Tibial nerve (tissue), 4 donors: ENCODE measurements around the gene STARD10. TPM values are rescaled to one million over a fixed set of nuclear protein-coding genes. Genes with fewer than 3 reads are reported as not detected.
A peak's percentile ranks its signal among the peaks of the same experiment; 100 is the strongest.

Experiments used
- DNase-seq, 2 donors: peaks; one replicate each; pipeline ENCODE4 v3.0.0-alpha.2; 2019; ENCODE audit warnings: low spot score in 2 of 2
- H3K27ac ChIP-seq, 4 donors: fragments of 200-600 bp; sonication (generic) in 3 of 4; one replicate each; pipeline ENCODE4 v1.5.1; 2017 to 2019; ENCODE audit warnings: mild to moderate bottlenecking in 1 of 4
- H3K27me3 ChIP-seq, 2 donors: fragments of 200-600 bp; sonication (generic) in 1 of 2; one replicate each; pipeline versions ENCODE4 v1.5.1 to v1.6.0; 2017 to 2019
- H3K36me3 ChIP-seq, 3 donors: fragments of 200-600 bp; sonication (generic); one replicate each; pipeline ENCODE4 v1.5.1; 2018 to 2019
- H3K4me1 ChIP-seq, 4 donors: fragments of 200-600 bp; sonication (generic) in 3 of 4; one replicate each; pipeline ENCODE4 v1.5.1; 2017 to 2019
- H3K4me3 ChIP-seq, 4 donors: fragments of 200-600 bp; sonication (generic) in 3 of 4; one replicate each; pipeline ENCODE4 v1.5.1; 2017 to 2019; ENCODE audit warnings: mild to moderate bottlenecking in 1 of 4, moderate library complexity in 1 of 4
- H3K9me3 ChIP-seq, 4 donors: fragments of 200-600 bp; sonication (generic) in 3 of 4; one replicate each; pipeline ENCODE4 v1.5.1; 2017 to 2019
- EP300 ChIP-seq, 2 donors: sonication (generic); formaldehyde crosslinking; IDR thresholded peaks; one replicate each; pipeline ENCODE4 v1.6.1; 2017; ENCODE audit warnings: antibody characterized with exemption in 2 of 2, mild to moderate bottlenecking in 1 of 2
- POLR2A ChIP-seq, 2 donors: fragments of 450-650 bp; IDR thresholded peaks; one replicate each; pipeline ENCODE4 v1.6.1; 2017; ENCODE audit warnings: antibody characterized with exemption in 2 of 2, mild to moderate bottlenecking in 2 of 2, moderate library complexity in 2 of 2
- WGBS, 2 donors: methylation state at CpG; one replicate each; pipeline ENCODE4 v1.1.5; 2018; 5-methylcytosine and 5-hydroxymethylcytosine counted together
- total RNA-seq, 4 donors: library from RNA; depleted of rRNA; stranded (reverse); fragments of >200 nt; gene quantifications; one replicate each; pipeline ENCODE4 v1.1.0, GENCODE V29; 2016
- TF ChIP-seq, protein P1 (sequence below), 5 experiments: fragments of 200-600 bp in 3 of 5; fragments of 450-650 bp in 2 of 5; sonication (generic) in 3 of 5; IDR thresholded peaks; one replicate each; pipeline ENCODE4 v1.5.1; 2016 to 2019; ENCODE audit warnings: antibody characterized with exemption in 5 of 5, mild to moderate bottlenecking in 3 of 5, moderate library complexity in 2 of 5

The STARD10 gene
- total RNA-seq, 4 donors from 2014 or later: 19.4 to 31.5 (median 23.7) TPM

- H3K9me3 ChIP-seq: no peaks in the 10 kb centered on the region
- whole genome bisulfite sequencing, 2 donors: 93% methylated on average over 8 of the region's 8 CpGs
- no peak for DNase-seq
- peaks cover 0 to 48% (median 24%) of the 10 kb centered on the region in 4 donors for H3K4me1 ChIP-seq
- H3K36me3 ChIP-seq: peaks cover 0 to 33% (median 0%) of the 10 kb centered on the region in 3 donors
- no peak overlapping the region for H3K4me3 ChIP-seq
- H3K27ac ChIP-seq: no peak overlapping the region
- TF ChIP-seq POLR2A (IDR thresholded peaks at IDR 0.05): no peak
- TF ChIP-seq, protein P1, sequence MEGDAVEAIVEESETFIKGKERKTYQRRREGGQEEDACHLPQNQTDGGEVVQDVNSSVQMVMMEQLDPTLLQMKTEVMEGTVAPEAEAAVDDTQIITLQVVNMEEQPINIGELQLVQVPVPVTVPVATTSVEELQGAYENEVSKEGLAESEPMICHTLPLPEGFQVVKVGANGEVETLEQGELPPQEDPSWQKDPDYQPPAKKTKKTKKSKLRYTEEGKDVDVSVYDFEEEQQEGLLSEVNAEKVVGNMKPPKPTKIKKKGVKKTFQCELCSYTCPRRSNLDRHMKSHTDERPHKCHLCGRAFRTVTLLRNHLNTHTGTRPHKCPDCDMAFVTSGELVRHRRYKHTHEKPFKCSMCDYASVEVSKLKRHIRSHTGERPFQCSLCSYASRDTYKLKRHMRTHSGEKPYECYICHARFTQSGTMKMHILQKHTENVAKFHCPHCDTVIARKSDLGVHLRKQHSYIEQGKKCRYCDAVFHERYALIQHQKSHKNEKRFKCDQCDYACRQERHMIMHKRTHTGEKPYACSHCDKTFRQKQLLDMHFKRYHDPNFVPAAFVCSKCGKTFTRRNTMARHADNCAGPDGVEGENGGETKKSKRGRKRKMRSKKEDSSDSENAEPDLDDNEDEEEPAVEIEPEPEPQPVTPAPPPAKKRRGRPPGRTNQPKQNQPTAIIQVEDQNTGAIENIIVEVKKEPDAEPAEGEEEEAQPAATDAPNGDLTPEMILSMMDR (IDR thresholded peaks at IDR 0.05): no peak
- H3K27me3 ChIP-seq: no peaks in the 10 kb centered on the region
These were observed 39.7 kb downstream of the STARD10 start for GRCh38 chr11:72754149-72754543.

DNA sequence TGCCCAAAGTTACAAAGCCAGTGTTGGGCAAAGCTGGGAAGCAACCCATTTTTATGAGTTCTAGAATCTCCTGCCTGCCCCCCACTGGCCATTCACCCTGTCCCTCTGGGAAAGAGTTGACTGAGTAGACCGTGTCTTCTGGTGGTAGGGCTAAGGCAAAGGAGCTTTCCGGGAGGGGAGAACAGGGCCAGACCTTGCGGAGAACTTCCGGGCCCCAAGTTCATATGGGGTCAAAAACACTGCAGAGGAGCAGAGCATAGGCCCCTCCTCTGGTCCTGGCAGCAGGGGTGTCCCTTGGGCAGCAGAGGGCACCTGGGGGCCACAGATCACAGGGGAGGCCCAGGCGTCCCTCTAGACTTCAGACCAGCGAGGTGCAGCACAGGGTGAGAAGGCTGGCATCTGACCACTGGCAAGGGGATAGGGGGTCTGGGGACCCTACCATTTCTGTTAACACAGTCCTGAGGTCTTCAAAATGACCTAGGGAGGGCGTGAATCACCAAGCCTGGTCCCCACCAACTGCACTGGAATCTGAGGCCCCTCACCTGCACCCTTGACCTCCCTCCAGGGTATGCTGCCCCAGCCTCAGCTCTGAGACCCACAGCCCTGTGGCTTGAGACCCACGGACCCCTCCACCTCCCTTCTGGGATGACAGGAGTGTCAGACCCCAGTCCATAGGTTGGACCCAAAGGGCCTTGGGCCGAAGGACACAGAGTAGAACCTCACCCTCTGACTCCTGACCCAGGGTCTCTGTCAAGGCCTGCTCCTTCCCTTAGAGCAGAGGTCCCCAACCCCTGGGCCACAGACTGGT, 40.3 kb downstream of the STARD10 start:
- peak overlapping the region in 1 of 4 donors; percentile 79 for H3K27ac ChIP-seq
- no peaks in the 10 kb centered on the region for H3K27me3 ChIP-seq
- H3K36me3 ChIP-seq: peaks cover 0 to 33% (median 0%) of the 10 kb centered on the region in 3 donors
- TF ChIP-seq EP300 (IDR thresholded peaks at IDR 0.05): no peak
- TF ChIP-seq, protein P1 (IDR thresholded peaks at IDR 0.05): peak in 1 of 5 experiments; percentile 18
- peaks cover 0 to 48% (median 24%) of the 10 kb centered on the region in 4 donors for H3K4me1 ChIP-seq
- no peak overlapping the region for H3K4me3 ChIP-seq
- no peak for DNase-seq
- WGBS, 2 donors: 69 to 87% methylated on average over 8 to 9 of the region's 9 CpGs
- H3K9me3 ChIP-seq: no peaks in the 10 kb centered on the region

GRCh38 chr11:72752088-72752914, 41.5 kb downstream of the STARD10 start, which contains the start of gene ARAP1:
TSS of gene ARAP1 (minus strand) at chr11:72752408. CDS start at chr11:72727128, 25,280 bp downstream.
- H3K4me1 ChIP-seq: peaks cover 0 to 51% (median 24%) of the 10 kb centered on the region in 4 donors
- peak within 1 kb of the TSS; percentile 64 to 84 (median 78) for H3K27ac ChIP-seq
- H3K36me3 ChIP-seq: peaks cover 0 to 22% (median 0%) of the 10 kb centered on the region in 3 donors
- WGBS, 2 donors: 0 to 1% methylated on average over 16 to 27 of the region's 51 CpGs
- TF ChIP-seq EP300 (IDR thresholded peaks at IDR 0.05): peak in 1 of 2 donors; percentile 44
- peak in 1 of 2 donors; percentile 34 for TF ChIP-seq POLR2A (IDR thresholded peaks at IDR 0.05)
- TF ChIP-seq, protein P1 (IDR thresholded peaks at IDR 0.05): peak in 1 of 5 experiments; percentile 9
- no peaks in the 10 kb centered on the region for H3K27me3 ChIP-seq
- no peaks in the 10 kb centered on the region for H3K9me3 ChIP-seq
- peak; percentile 46 to 47 for DNase-seq
- peak within 1 kb of the TSS; percentile 52 to 78 (median 64) for H3K4me3 ChIP-seq

GRCh38 chr11:72751116-72752087, 42.4 kb downstream of the STARD10 start:
- TF ChIP-seq POLR2A (IDR thresholded peaks at IDR 0.05): no peak
- H3K27me3 ChIP-seq: no peaks in the 10 kb centered on the region

More at GRCh38 chr11:72751116-72752087, 42.4 kb downstream of the STARD10 start:
- WGBS, 2 donors: 29 to 41% methylated on average over 15 to 18 of the region's 19 CpGs
- no peaks in the 10 kb centered on the region for H3K9me3 ChIP-seq
- peak overlapping the region; percentile 64 to 84 (median 78) for H3K27ac ChIP-seq
- H3K4me1 ChIP-seq: peaks cover 0 to 60% (median 24%) of the 10 kb centered on the region in 4 donors
- no peak for DNase-seq
- peaks cover 0 to 15% (median 0%) of the 10 kb centered on the region in 3 donors for H3K36me3 ChIP-seq
- peak overlapping the region; percentile 52 to 78 (median 64) for H3K4me3 ChIP-seq
